GM21360 (cell line): ENCODE data around the gene USP10.
"Not testable (repeated sequence)": the region's sequence is repeated elsewhere in the genome, so short reads cannot be mapped to it uniquely, and the experiment has no call there.

Experiments
- ATAC-seq: cut with Tn5 transposase; IDR thresholded peaks from one replicate; pipeline ENCODE4 v1.9.1; 2021; ENCODE audit warnings: mild to moderate bottlenecking, moderate library complexity; ENCODE audit not compliant: unreplicated experiment

Gene USP10

GRCh38 chr16:84724606-84725309, 25.0 kb downstream of the USP10 start:
- peak; percentile 32 for ATAC-seq

DNA sequence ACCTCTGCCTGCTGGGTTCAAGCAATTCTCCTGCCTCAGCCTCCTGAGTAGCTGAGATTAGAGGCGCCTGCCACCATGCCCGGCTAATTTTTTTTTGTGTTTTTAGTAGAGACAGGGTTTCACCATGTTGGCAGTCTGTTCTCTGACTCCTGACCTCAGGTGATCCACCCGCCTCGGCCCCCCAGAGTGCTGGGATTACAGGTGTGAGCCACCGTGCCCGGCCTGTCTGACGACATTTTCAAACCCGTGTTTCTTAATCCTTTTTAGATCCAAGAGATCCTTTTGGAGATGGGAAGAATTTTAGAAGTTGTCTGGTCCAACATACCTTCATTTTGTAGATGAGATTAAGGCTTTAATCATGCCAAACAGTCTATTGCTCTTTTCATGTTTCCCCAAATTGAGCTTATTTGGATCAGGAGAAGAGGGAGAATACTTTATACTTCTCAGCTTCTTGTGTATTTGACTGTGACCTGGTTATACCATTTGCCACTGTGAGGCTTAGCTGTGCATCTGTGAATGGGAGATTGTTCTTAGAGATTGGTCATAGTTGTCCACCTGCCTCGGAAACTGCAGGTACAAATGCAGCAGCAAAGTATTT, 25.8 kb downstream of the USP10 start:
- ATAC-seq = no peak

DNA sequence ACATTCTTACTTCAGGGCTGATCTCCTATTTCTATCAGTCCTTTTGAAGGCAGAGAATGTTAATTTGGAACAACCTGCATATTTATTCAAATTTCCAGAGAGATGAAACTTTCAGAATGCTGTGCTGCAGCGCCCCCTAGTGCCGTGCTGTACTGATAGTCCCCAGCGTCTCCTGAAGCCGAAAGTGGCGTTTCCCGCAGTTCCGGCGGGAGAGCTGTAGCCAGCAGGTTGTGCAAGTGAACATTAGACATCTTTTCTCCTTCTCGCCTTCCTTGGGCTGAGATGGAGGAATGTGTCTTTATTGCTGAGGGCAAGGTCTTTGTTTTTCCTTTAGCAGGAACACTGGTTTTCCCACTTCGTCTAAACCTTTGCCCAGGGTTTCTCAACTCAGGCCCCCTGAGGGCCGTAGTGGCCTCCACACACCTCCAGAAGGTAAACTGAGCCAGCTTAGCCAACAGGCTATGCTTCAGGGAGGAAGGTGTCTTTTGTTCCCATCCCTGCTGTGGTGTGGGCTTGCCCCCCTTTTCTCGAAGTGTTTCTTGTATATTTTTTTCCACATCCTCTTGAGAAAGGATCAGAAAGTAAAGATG, 26.4 kb downstream of the USP10 start:
- ATAC-seq = no peak

GRCh38 chr16:84726669-84727467, 27.1 kb downstream of the USP10 start:
- ATAC-seq = no peak

DNA sequence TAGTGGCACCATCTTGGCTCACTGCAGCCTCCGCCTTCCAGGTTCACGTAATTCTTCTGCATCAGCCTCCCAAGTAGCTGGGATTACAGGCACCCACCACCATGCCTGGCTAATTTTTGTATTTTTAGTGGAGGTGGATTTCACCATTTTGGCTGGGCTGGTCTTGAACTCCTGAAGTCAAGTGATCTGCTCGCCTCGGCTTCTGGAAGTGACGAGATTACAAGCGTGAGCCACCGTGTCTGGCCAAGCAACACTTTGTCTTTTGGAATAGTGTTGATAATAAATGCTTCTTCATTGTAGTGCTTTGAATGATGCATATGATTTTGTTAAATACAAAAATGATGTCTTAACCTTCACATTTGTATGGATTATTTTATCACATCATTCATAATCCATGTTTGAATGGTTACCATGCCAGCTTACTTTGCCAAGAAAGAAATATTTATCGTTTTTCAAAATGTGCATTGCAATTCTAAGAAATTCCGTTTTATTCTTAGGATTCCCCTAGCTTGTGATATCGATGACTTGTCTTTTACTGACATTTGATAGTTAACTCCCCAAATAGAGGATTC, 29.1 kb downstream of the USP10 start:
- ATAC-seq = no peak

DNA sequence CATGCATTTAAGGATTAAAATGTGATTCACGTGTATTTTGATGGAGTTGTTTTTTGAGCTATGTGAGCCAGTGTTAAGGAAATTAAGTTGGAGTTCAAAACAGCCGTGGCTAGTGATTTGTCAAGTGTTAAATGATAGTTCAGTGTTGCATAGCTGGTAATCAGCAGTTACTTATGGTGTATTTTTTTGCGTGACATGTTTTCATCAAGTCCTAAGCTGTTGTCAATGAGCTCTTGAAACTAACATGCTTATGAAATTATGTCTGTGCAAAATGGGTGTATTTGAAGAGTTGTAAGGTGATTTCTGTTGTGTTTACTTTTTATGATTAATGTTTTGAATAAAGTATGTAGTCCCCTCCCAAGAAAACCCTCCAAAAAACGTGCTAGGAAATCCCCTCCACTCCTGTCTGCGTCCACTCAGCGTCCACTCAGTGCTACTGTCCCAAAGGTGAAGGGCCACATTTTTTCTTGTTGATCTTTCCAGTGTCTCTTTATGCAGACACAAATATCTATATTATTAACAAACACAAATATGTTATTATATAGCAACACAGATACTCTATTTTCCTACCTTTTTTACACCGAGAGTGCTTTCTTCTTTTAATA, 30.0 kb downstream of the USP10 start:
- no peak for ATAC-seq

GRCh38 chr16:84730406-84731106, 30.8 kb downstream of the USP10 start:
- ATAC-seq = no peak

DNA sequence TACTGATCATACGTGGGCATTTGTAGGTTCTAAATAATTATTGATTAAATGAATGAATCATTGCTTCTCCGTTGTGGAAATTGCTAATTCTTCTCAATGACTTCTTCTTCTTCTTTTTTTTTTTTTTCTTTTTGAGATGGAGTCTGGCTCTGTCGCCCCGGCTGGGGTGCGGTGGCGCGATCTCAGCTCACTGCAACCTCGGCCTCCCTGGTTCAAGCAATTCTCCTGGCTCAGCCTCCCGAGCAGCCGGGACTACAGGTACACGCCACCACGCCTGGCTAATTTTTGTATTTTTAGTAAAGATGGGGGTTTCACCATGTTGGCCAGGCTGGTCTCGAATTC, 32.5 kb downstream of the USP10 start:
- not testable (repeated sequence) for ATAC-seq

DNA sequence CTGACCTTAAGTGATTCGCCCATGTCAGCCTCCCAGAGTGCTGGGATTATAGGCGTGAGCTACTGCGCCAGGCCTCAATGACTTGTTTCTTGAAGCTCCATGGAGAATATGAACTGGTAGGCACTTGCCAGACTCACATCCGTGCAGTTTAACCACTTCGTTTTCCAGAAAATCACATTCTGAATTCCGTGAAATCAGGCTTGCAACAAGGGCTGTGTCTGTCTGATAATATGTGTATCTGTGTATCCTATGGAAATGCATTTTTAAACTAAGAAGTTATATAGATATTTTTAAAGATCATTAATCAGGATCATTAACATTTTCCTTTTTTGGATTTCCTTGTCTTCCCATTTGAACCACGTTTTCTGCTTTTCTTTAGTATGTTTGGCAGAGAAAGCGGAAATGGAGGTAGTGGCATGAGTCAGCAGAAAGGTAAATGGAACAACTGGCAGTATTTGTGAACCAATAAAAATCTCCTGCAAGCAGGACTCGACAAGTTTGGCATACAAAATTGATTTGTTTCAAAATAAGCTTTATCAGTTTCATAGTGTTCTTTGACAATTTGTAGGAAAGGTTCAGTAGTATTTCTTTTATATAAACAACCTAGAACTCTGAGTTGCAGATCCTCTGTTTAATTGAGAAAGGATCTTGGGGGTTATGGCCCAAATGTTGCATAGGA, 33.0 kb downstream of the USP10 start:
- no peak for ATAC-seq

DNA sequence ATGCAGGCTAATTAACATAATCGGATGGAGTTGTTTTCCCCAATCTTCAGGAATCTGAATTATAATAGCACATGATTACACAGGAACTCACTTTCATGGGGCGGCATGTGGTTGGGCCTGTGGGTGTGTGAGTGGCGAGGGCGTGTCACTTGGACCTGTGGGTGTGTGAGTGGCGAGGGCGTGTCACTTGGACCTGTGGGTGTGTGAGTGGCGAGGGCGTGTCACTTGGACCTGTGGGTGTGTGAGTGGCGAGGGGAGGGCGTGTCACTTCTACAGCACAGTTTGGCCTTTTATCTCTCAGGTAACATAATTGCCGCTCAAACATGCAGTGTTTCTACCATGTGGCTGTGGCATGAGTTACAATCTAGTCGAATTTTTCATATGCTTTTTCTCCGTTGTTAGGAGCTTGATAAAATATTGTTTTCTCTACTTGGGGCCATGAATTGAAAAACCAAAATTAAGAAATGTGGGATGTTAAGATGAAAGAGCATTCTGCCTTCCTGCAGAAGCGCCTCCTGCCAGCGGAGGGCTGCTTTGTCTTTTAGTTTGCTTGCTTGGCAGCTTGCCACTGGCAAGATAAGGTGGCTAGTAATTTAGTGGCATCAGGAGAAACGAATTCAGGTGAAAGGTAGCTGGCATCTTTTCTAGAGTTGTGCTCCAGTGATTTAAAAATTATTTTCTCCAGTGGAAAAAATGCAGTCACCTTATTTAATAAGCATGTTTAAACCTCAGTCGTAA, 36.2 kb downstream of the USP10 start:
- ATAC-seq = no peak

GRCh38 chr16:84737192-84738011, 37.6 kb downstream of the USP10 start:
- ATAC-seq = no peak

DNA sequence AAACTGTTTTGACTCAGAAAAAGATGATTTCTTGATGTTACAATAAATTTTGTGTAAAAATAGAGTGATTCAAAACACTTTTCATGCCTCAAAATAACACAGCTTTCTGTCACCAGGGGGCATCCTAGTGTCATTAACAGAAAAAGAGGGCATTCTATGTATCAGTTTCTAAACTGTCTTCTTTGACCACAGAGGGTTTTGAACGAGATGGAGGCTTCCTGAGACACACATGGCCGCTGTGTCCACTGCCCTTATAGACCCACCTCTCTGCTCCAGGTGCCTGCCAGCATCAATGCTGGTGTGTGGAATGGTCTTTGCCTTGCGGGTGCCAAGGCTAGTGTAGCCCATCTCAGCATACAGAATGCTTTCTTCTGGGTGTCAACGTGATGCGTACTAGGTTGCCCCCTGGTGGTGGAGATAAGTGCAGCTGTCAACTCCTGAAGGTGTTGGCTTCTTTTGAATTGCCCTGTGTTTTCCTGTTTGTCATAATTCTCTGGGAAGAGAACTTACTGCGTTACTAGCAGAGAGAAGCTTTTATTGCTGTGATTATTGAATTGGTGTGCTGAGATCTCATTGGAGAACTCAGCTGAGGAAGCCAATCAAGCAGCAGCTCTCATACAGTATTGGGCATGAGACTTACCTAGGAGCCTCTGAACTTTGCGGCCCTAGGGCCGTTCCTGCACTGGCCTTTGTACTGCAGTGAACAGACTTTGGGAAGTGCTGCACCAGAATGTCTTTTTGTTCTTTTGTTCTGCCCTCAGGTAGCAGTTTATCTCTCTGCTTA, 38.6 kb downstream of the USP10 start:
- ATAC-seq = peak; percentile 61

DNA sequence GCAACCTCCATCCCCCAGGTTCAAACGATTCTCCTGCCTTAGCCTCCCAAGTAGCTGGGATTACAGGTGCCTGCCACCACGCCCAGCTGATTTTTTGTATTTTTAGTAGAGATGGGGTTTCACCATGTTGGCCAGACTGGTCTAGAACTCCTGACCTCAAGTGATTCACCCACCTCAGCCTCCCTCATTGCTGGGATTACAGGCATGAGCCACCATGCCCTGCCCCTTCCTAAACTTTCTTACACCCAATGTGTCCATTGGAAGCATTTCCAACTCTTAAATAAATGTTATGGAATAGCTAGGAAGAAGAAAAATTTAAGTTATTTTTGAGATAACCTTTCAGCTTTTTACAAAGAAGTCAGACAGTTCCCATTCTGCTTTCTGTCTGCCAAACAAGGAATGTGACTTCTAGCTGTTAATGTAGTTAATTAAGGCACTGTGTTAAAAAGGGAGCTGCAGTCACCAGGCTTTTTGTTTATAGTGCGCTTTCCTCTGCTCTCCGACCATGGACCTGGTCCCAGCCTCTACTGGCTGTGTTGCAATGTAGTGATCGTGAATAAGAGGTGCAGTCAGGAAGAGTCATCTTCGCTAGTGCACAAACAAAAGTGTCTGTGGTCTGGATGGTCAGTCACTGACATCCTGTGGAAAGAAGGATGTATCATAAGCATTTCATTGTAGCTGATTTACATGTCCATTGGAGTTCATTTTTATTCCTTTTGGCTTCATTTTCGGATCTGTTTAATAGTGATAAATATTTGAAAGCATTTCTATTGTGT, 39.7 kb downstream of the USP10 start:
- ATAC-seq = no peak

GRCh38 chr16:84740596-84741116, 40.9 kb downstream of the USP10 start:
- no peak for ATAC-seq

- ATAC-seq = no peak
Measured at GRCh38 chr16:84741340-84741830, 41.6 kb downstream of the USP10 start.

DNA sequence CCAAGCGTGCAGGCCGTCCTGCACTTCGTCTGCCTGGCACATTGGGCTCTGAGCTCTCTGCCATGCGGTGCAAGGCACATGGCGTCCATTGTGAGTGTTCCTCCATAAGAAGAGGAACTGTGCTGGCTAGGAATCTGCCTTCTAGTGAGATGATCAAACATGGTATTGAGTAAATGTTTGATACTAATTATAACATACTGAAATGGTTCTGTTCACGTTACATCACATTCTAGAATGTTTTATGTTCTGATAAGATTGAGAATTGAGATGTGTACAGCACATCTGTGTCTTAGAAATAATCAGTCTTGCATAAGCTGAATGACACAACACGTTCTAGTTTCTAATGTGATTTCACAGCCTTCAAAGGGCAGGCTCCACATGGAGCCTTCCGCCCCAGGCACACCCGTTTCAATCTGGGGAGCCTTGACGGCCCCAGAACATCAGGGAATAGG, 42.9 kb downstream of the USP10 start:
- no peak for ATAC-seq
